ENCODE data around the gene KLF3. TPM values are rescaled to one million over a fixed set of nuclear protein-coding genes. Genes with fewer than 3 reads are reported as not detected.

The KLF3 gene
- total RNA-seq, 1 donor from 2014 or later = 16.5 TPM

GRCh38 chr4:38681281-38681991 is 17.4 kb downstream of the KLF3 start:
- Histone ChIP-seq H3K4me3 (no peak overlapping the region), H3K36me3 (peaks cover 40% of the 10 kb centered on the region), H3K27ac (replicated peaks) (peak overlapping the region; percentile 17), H3K9me3 (replicated peaks) (no peaks in the 10 kb centered on the region), H3K4me1 (peaks cover 99% of the 10 kb centered on the region), H3K27me3 (ENCODE audit: low read depth) (no peaks in the 10 kb centered on the region)
- TF ChIP-seq, protein P1, sequence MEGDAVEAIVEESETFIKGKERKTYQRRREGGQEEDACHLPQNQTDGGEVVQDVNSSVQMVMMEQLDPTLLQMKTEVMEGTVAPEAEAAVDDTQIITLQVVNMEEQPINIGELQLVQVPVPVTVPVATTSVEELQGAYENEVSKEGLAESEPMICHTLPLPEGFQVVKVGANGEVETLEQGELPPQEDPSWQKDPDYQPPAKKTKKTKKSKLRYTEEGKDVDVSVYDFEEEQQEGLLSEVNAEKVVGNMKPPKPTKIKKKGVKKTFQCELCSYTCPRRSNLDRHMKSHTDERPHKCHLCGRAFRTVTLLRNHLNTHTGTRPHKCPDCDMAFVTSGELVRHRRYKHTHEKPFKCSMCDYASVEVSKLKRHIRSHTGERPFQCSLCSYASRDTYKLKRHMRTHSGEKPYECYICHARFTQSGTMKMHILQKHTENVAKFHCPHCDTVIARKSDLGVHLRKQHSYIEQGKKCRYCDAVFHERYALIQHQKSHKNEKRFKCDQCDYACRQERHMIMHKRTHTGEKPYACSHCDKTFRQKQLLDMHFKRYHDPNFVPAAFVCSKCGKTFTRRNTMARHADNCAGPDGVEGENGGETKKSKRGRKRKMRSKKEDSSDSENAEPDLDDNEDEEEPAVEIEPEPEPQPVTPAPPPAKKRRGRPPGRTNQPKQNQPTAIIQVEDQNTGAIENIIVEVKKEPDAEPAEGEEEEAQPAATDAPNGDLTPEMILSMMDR (IDR thresholded peaks at IDR 0.05; ENCODE audit: borderline replicate concordance) = no peak
- DNase-seq = no peak
- intact Hi-C loops (cut with micrococcal nuclease) = loop anchor here (10.0 kb wide), 1 partner anchor 507 kb away; no protein-coding TSS in a partner anchor

DNA sequence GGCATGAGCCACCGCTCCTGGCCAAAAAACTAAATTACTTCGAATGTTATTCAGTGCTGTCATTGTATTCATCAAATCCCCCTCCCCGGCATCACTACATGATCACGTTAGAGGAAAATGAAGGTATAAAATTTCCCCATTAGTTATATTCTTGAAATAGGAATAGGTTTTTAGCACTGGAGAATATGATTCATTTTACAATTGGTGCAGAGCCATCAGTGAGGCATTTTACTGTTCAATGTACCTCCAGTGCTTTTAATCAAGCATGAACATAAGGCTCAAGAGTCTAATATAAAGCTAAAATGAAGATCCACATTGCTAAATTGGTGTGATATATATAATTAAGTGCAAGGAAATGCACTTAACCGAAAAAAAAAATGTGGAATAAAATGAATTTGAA is 18.3 kb downstream of the KLF3 start:
- H3K27me3 ChIP-seq (ENCODE audit: low read depth) = no peaks in the 10 kb centered on the region
- no peak overlapping the region for H3K27ac ChIP-seq (replicated peaks)
- TF ChIP-seq, protein P1 (IDR thresholded peaks at IDR 0.05; ENCODE audit: borderline replicate concordance) = no peak
- H3K9me3 ChIP-seq (replicated peaks) = no peaks in the 10 kb centered on the region
- intact Hi-C loops (cut with micrococcal nuclease) = loop anchor here (10.0 kb wide), 1 partner anchor 508 kb away; no protein-coding TSS in a partner anchor
- peaks cover 99% of the 10 kb centered on the region for H3K4me1 ChIP-seq
- no peak overlapping the region for H3K4me3 ChIP-seq
- peaks cover 40% of the 10 kb centered on the region for H3K36me3 ChIP-seq
- DNase-seq = no peak

- Histone ChIP-seq H3K36me3 (peaks cover 44% of the 10 kb centered on the region), H3K4me1 (peaks cover 99% of the 10 kb centered on the region), H3K27ac (replicated peaks) (no peak overlapping the region), H3K4me3 (no peak overlapping the region), H3K27me3 (ENCODE audit: low read depth) (no peaks in the 10 kb centered on the region), H3K9me3 (replicated peaks) (no peaks in the 10 kb centered on the region)
- intact Hi-C loops (cut with micrococcal nuclease) = loop anchor here (10.0 kb wide), 1 partner anchor 508 kb away; no protein-coding TSS in a partner anchor
- no peak for DNase-seq
- TF ChIP-seq, protein P1 (IDR thresholded peaks at IDR 0.05; ENCODE audit: borderline replicate concordance) = no peak
Measured at GRCh38 chr4:38683276-38683675, 19.3 kb downstream of the KLF3 start.

- no peak for DNase-seq
- Histone ChIP-seq H3K4me1 (peaks cover 99% of the 10 kb centered on the region), H3K27ac (replicated peaks) (no peak overlapping the region), H3K4me3 (no peak overlapping the region), H3K27me3 (ENCODE audit: low read depth) (no peaks in the 10 kb centered on the region), H3K36me3 (peaks cover 49% of the 10 kb centered on the region), H3K9me3 (replicated peaks) (no peaks in the 10 kb centered on the region)
- intact Hi-C loops (cut with micrococcal nuclease) = loop anchor here (10.0 kb wide), 1 partner anchor 509 kb away; no protein-coding TSS in a partner anchor
- TF ChIP-seq, protein P1 (IDR thresholded peaks at IDR 0.05; ENCODE audit: borderline replicate concordance) = no peak
Measured at GRCh38 chr4:38684271-38684670, 20.3 kb downstream of the KLF3 start.

GRCh38 chr4:38684951-38685844 is 21.2 kb downstream of the KLF3 start:
- no peak for DNase-seq
- Histone ChIP-seq H3K27ac (replicated peaks) (peak overlapping the region; percentile 44), H3K4me1 (peaks cover 91% of the 10 kb centered on the region), H3K9me3 (replicated peaks) (no peaks in the 10 kb centered on the region), H3K27me3 (ENCODE audit: low read depth) (no peaks in the 10 kb centered on the region), H3K36me3 (peaks cover 55% of the 10 kb centered on the region), H3K4me3 (no peak overlapping the region)
- TF ChIP-seq, protein P1 (IDR thresholded peaks at IDR 0.05; ENCODE audit: borderline replicate concordance) = no peak
- intact Hi-C loops (cut with micrococcal nuclease) = loop anchor here (10.0 kb wide), 1 partner anchor 510 kb away; no protein-coding TSS in a partner anchor

Measured in left ventricle myocardium inferior (tissue), 1 donor.